CD4-positive, alpha-beta T cell treated with Interleukin-12 subunit alpha and Interleukin-12 subunit beta, for 1 hour (primary cell): ENCODE results near the gene RAB6D.
"Not testable (repeated sequence)": the region's sequence is repeated elsewhere in the genome, so short reads cannot be mapped to it uniquely, and the experiment has no call there.

Experiments used
- DNase-seq: peaks from one replicate; pipeline ENCODE4 v3.0.0-alpha.2; 2020

RAB6D gene

GRCh38 chr2:131363213-131363612 is 755 bp downstream of the RAB6D start:
- not testable (repeated sequence) for DNase-seq

GRCh38 chr2:131361773-131362172 is 2.2 kb downstream of the RAB6D start:
- DNase-seq: not testable (repeated sequence)

DNA sequence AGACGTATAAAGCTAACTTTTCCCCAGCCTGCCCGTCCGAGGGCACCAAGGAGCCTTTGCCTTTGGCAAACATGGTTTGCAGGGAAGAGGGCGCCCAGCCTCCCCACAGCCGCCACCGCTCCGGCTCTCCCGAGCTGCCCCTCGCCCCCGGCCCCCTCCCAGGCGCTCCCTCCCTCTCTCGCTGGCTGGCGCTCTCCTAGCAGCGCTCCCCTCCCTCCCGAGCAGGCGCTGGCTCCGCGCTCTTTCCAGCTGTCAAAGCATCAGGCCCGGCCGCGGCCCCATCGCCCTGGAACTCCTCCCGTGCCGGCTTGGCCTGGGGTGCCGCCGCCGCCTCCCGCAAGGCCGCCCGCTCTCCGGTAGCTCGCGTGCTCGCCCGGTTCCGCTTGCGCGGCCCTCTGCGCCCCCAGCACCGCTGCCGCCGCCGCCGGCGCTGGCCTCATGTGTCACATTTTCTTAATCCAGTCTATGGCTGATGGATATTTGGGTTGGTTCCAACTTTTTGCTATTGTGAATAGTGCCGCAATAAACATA is 10.7 kb downstream of the RAB6D start:
- not testable (repeated sequence) for DNase-seq

DNA sequence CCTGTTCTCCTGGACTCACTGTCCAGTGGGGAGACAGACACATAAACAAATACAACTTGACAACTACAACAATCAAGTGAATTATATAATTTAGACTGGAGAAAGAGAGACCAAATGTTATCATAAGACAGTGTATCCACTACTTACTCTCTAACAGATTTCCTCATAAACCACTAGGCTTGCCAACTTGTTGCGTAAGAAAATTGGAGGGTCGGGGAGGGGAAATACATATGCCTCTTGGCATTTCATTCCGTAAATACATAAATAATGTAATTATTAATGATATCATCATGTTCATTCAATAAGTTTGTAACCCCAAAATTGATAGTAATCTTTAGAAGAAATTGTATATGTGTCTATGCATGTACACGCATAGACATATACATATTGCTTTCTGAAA is 14.9 kb downstream of the RAB6D start:
- no peak for DNase-seq

- DNase-seq: not testable (repeated sequence)
Observed at GRCh38 chr2:131347035-131347434, 16.9 kb downstream of the RAB6D start.

DNA sequence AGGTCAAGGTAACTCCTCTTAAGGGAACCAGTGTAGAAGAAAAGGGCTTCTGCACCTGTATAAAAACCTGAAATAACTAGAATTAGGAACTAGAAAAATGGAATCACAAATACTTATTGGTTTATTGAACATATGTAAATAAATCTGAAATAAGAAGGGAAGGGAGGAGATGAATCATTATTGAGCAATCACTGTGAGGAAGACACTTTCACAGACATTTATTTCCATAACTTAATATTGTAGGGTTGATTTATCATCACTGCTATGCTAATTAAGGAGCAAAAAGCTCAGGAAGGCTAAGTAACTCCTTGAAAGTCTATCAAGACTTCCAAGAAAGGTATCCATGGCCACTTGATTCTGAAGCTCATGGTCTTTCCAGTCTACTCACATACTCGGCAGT is 24.7 kb downstream of the RAB6D start:
- not testable (repeated sequence) for DNase-seq

DNA sequence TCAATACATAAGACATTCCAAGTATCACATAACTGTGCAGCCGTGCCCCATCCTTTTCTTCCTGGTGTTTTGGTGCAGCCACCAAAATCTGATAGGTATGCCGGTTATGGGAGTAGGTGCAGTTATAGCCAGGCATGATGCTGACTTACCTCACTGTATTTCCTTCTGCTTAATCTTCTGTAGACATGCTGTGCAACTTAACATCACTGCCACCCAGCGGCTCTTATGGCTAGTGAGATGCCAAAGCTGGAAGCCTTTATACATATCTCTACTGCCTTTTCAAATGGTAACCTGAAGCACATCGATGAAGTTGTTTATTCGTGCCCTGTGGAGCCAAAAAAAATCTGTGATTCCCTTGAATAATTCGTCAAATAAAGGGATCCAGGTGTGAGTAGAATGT is 28.6 kb downstream of the RAB6D start:
- peak; percentile 1 for DNase-seq

- DNase-seq: not testable (repeated sequence)
Observed at GRCh38 chr2:131332709-131333108, 31.3 kb downstream of the RAB6D start.

- DNase-seq: not testable (repeated sequence)
Observed at GRCh38 chr2:131331000-131331399, 33.0 kb downstream of the RAB6D start.

GRCh38 chr2:131322209-131322608 is 41.8 kb downstream of the RAB6D start:
- no peak for DNase-seq

- DNase-seq: not testable (repeated sequence)
Observed at GRCh38 chr2:131321344-131321743, 42.6 kb downstream of the RAB6D start.

GRCh38 chr2:131311001-131311400 is 53.0 kb downstream of the RAB6D start:
- not testable (repeated sequence) for DNase-seq
